Measurements from ENCODE around the gene CLCNKB.
"Not testable (repeated sequence)": the region's sequence is repeated elsewhere in the genome, so short reads cannot be mapped to it uniquely, and the experiment has no call there.

Gene CLCNKB

DNA sequence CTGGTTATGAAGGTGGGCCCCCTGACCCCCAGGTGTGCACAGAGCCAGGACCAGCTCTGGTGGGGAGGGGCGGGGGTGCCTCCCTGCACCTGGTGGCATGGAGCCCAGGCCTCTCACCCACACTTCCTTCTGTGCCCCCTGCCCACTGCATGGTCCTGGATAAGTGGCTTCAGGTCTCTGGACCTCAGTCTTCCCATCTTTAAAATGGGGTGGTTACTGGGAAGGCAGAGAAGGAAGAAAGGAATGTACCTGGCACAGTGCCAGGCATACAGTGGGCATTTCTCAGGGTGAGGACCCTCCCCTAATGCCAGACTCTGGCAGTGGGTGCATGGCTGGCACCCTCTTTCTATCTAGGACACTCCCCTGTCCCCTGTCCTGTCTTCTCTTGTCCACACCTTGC, 14.3 kb upstream of the CLCNKB start:
- DNase-seq (ENCODE audit: low read depth in 2 of 2, low spot score in 1 of 2) = no peak

DNA sequence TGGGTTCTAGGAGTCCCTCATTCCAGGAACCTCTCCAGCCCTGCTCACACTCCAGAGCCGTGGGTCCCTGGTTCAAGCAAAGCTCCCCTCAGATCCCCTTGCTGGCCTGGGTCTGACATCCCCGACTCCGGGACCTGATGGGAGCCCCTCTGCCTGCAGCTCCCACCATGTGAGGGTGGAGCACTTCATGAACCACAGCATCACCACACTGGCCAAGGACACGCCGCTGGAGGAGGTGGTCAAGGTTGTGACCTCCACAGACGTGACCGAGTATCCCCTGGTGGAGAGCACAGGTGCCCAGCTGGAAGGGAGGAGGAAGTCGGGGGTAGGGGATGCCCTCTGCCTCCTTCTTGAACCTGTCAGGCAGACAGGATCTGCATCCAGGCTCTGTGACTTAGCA, 12.0 kb upstream of the CLCNKB start:
- DNase-seq (ENCODE audit: low read depth in 2 of 2, low spot score in 1 of 2) = no peak

DNA sequence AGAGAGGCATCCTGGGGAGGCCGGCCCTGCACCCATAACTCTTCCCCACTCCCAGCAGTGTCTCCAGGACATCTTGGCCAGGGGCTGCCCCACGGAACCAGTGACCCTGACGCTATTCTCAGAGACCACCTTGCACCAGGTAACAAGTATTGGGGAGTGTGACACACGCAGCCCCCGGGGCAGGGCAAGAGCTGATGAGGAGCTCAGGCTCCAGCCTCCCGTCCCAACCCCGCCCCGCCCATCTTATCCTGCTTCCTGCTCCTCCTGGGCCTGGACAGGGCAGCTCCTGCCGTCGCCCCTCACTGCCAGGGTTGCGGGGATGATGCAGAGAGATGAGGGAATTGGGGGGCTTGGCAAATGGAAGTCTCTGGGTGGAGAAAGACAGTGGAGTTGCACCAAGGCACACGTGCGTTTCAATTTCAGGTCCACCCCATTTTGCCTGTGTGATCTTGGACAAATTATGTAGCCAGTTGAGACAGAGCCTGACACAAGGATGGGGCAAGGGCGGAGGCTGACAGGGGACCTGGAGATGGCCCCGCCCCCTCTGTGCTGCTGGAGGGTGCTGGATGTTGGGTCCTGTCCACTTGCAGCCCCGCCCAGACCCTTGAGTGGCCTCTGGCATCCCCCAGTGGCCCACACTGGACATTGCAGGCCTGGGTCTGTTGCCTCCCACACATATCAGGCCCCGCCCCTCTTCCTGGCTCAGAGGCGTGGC, 11.0 kb upstream of the CLCNKB start:
- no peak for DNase-seq (ENCODE audit: low read depth in 2 of 2, low spot score in 1 of 2)

DNA sequence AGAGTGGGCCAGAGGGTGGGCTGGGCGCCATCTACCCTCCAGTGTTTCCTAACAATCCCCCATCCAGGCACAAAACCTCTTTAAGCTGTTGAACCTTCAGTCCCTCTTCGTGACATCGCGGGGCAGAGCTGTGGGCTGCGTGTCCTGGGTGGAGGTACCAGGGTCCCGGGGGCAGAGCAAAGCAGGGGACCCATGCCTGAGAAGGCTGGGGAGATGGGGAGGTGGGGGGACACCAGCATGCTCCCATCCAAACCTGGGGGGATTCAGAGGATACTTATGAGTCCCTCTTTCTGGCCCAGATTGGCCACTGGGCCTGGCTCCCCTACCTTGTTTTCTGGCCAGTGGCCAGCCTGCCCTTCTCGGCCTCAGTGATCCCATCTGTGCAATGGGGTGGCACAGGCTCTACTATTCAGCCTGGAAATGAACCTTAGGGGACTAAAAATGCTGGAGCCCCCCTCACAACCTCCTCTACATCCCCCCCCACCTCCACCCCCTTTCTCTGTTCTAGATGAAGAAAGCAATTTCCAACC, 10.4 kb upstream of the CLCNKB start:
- DNase-seq (ENCODE audit: low read depth in 2 of 2, low spot score in 1 of 2) = not testable (repeated sequence)

DNA sequence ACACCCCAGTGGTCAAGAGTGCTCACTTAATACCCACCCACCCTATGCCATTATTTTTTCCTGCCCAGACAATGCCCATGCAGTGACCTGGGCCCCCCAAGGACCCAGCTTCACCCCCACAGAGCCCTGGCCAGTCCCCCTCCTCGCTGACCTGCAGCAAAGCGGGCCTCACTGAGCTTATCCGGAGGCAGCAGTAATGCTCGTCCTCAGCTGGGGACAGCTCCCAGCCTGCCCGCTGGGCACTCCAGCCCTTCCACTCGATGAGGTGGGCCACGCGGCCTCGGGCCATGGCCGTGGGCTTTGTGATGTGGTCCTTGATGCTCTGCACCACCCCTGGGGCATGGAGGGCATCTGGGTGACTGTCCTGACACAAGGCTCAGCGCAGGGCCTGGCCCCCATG, 7.1 kb upstream of the CLCNKB start:
- DNase-seq (ENCODE audit: low read depth in 2 of 2, low spot score in 1 of 2) = not testable (repeated sequence)

DNA sequence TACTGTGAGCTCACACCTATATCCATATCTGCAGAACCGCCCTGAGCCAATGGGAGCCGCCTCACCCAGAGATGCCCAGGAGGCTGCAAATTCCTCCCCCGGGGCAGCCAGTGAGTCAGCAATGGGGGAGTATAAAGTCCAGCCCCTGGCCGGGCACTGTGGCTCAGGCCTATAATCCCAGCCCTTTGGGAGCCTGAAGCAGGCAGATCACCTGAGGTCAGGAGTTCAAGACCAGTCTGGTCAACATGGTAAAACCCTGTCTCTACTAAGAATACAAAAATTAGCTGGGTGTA, 5.0 kb upstream of the CLCNKB start:
- DNase-seq (ENCODE audit: low read depth in 2 of 2, low spot score in 1 of 2) = no peak

DNA sequence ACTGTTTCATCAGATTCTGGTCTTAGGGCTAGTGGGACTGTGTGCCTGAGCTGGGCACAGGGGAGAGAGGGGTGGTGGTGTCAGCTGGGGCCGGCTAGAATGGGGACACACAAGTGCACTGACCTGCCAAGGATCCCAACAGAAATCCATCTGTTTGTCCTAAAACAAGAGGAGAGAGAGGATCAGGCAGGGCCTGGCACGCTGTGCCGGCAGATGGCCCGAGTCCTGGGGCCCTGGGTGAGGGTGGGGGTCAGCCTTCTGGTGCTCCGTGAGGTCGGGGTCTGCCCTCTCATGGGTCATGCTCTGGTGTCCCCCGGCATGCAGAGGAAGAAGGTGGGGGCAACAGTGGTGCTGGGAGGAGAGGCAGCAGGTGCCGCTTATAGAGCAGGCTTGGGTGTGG, 3.7 kb upstream of the CLCNKB start:
- not testable (repeated sequence) for DNase-seq (ENCODE audit: low read depth in 2 of 2, low spot score in 1 of 2)

DNA sequence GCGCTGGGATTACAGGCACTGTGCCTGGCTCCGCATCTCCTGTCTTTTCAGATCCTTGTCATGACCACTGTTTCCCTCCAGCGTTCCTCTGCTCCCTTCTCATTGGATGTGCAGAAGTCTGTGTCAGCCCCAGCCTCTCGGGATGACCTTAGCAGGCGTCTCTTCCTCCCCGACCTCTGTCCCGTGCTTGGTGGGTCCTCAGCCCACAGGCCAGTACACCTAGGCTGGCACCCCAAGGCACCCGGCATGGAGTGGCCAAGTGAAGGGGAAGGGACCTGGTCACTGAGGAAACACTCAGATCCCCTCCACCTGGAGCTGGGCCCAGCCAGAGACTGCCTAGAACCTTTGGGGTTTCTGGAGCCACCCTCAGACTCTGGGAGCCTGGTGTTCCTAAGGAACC, 2.4 kb upstream of the CLCNKB start:
- DNase-seq (ENCODE audit: low read depth in 2 of 2, low spot score in 1 of 2) = no peak

DNA sequence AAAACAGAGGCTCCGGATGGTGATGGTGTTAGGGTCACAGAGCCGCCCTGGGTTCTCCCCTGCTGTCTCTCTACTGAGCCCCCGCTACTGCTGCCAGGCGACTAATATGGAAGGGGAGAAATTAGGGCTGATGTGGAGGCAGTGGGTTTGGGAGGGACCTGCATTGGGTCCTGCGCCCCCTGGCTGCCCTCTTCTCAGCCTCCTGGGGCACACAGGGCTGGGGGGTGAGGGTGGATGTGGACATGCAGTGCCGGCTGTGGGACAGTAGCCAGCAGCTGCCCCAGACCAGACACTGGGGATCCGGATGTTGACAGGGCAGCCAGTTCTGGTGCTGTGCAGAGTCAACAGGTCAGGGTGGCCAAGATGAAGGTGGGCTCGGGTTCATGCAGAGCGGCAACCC, 1.5 kb upstream of the CLCNKB start:
- no peak for DNase-seq (ENCODE audit: low read depth in 2 of 2, low spot score in 1 of 2)

DNA sequence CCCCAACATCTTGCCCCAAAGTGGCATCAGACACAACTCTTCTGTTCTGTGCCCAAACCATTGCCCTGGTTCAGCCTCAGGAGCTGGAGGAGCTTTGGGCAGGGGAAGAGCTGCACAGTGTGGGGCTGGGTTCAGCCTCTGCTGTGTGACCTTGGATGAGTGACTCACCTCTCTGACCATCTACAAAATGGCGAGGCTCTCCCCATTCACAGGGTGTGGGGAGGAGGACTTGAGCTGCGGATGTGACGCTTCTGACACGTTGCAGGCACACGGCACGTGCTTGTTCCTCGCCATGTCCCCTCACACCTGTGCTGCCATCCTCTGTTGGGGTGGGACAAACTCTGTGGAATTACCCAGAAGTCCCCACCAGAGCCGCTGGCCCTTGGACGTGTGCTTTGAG, 928 bp upstream of the CLCNKB start:
- not testable (repeated sequence) for DNase-seq (ENCODE audit: low read depth in 2 of 2, low spot score in 1 of 2)

DNA sequence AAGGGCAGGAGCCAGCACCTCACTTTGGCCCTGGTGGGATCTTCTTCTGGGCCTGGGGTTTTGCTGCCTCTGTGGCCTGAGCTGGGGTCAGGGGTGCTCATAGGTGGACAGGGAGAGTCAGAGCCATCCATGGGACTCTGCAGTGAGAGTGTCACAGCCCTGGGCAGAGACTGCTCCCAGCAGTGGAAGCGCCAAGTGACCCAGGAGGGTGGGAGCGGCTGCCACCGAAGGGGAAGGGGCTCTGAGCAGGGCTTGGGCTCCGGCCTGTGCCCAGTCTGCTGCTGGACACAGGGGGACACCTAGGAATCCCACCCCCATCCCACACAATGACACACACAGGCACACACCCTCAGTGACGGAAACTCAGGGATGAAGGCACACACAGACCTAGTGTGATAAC, 368 bp downstream of the CLCNKB start:
- DNase-seq (ENCODE audit: low read depth in 2 of 2, low spot score in 1 of 2) = no peak

DNA sequence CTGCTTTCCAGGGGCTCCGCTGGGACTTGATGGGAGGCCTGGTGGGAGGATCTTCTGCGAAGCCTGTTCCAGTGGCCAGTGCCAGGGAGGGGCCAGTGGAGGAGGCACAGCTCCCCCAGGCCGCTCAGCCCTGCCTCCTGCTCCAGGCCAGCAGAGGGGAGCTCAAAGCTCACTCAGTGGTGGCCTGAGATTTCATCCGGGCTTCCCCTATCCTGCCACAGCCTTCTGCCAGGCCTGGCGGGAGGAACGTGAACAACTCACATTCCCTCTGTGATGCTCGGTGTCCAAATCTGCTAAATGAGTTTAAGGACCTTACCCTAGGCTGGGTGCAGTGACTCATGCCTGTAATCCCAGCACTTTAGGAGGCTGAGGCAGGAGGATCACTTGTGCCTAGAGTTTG, 3.3 kb downstream of the CLCNKB start:
- no peak for DNase-seq (ENCODE audit: low read depth in 2 of 2, low spot score in 1 of 2)

DNA sequence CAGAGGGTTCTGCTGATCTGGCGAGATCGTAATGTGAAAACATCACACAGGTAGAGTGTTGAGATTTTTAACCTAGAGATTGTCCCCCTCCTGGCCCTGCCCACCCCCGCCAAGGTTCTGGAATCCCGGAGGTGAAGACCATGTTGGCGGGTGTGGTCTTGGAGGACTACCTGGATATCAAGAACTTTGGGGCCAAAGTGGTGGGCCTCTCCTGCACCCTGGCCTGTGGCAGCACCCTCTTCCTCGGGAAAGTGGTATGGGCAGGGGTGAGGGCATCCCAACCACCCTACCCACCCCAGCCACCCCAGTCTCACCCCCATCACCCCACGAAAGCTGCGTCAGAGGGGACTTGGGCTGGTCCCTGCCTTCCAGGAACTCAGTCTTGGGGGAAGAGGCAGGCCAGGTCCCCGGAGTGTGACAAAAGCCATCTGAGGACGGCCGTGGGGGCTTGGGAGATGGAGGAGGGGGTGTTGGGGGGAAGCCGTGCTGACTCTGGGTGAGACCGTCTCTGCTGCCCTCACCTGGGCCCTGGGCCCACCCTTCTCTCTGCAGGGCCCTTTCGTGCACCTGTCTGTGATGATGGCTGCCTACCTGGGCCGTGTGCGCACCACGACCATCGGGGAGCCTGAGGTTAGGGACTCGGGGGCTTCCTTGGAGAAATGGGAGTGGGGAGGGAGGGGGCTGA, 4.4 kb downstream of the CLCNKB start:
- no peak for DNase-seq (ENCODE audit: low read depth in 2 of 2, low spot score in 1 of 2)

DNA sequence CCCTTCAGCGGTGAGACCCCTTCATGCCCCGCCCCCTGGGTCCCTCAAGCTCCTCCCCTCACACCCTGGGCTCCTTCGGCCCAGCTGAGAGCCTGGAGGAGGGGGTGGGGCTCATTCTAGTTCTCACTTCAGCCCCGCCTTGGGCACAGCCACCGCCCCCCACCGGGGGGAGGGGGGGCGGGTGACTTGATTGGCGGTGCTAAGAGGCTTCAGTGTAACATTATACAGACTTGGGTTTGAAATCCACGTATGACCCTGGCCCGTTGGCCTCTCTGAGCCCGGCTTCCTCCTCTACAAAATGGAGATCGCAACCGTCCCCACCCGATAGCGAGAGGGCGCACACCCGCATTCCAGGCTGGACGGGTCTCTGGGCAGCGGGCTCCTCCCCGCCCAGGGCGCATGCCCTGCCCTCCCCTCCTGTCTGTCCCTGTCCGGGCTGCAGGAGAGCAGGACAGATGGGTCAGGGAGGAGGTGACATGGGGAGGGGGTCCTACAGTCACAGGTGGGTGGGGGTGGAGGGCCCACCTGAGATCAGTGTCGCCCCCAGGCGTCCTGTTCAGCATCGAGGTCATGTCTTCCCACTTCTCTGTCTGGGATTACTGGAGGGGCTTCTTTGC, 5.1 kb downstream of the CLCNKB start:
- DNase-seq (ENCODE audit: low read depth in 2 of 2, low spot score in 1 of 2) = peak in 1 of 2 donors; percentile 17

DNA sequence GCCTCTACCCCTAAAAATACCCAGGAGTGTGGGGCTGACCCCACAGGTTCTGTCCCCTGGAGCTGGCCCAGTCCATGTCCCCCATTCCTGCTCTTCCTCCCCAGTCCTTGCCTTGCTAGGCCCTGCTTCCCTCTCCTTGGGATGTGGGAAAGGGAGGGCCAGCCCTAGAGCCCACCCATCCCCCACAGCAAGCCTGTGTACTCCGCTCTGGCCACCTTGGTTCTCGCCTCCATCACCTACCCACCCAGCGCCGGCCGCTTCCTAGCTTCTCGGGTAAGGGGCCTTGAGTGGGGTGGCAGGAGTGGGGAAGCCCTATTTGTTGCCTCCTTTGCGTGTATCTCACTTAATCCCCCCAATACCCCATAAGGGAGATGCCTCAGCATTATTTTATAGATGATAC, 6.7 kb downstream of the CLCNKB start:
- no peak for DNase-seq (ENCODE audit: low read depth in 2 of 2, low spot score in 1 of 2)

DNA sequence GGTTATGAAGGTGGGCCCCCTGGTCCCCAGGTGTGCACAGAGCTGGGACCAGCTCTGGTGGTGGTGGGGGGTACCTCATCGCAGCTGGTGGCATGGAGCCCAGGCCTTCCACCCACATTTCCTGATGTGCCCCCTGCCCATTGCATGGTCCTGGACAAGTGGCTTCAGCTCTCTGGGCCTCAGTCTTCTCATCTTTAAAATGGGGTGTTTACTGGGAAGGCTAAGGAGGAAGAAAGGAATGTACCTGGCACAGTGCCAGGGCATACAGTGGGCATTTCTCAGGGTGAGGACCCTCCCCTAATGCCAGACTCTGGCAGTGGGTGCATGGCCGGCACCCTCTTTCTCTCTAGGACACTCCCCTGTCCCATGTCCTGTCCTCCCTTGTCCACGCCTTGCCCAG, 7.5 kb downstream of the CLCNKB start:
- DNase-seq (ENCODE audit: low read depth in 2 of 2, low spot score in 1 of 2) = no peak

DNA sequence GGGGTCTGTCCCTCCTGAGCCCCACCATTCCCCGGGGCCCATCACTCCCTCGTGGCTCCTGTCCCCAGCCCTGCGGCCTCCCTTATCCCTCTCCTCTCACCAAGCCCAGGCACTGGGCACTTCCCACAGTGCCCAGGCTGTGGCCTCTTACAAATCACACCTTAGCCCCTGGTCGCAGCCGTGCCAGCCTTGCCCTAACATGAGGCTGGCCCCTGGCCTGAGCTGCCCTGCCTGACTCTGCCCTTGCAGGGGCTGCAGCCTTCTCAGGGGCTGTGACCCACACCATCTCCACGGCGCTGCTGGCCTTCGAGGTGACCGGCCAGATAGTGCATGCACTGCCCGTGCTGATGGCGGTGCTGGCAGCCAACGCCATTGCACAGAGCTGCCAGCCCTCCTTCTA, 8.4 kb downstream of the CLCNKB start:
- not testable (repeated sequence) for DNase-seq (ENCODE audit: low read depth in 2 of 2, low spot score in 1 of 2)

DNA sequence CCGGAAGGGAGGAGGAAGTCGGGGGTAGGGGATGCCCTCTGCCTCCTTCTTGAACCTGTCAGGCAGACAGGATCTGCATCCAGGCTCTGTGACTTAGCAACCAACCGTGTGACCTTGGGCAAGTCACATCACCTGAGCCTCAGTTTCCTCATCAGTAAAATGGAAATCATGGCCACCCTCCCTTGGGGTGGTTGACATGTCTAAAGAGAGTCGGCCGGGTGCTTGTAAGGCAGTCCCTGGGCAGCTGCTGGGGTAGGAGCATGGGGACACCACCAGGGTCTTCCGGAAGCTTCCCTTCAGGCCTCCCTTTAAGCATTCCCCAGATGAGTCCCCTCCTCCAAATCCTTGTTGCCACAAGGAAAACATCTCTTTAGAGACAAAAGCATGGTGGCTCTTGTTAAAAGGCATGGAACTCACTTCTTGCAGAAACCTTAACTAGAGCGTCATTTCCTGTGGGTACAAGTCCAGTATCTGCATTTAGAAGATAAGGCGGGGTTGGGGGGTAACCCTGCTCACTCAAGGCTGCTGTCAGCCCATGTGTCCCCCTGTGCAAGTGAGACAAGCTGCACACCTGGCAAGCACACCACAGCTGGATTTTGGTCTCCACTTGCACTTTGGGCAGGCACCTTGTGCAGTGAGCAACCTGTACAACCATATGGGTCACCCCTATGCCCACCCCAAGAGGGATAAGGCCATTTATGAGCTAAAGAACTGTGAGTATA, 10.4 kb downstream of the CLCNKB start:
- no peak for DNase-seq (ENCODE audit: low read depth in 2 of 2, low spot score in 1 of 2)

DNA sequence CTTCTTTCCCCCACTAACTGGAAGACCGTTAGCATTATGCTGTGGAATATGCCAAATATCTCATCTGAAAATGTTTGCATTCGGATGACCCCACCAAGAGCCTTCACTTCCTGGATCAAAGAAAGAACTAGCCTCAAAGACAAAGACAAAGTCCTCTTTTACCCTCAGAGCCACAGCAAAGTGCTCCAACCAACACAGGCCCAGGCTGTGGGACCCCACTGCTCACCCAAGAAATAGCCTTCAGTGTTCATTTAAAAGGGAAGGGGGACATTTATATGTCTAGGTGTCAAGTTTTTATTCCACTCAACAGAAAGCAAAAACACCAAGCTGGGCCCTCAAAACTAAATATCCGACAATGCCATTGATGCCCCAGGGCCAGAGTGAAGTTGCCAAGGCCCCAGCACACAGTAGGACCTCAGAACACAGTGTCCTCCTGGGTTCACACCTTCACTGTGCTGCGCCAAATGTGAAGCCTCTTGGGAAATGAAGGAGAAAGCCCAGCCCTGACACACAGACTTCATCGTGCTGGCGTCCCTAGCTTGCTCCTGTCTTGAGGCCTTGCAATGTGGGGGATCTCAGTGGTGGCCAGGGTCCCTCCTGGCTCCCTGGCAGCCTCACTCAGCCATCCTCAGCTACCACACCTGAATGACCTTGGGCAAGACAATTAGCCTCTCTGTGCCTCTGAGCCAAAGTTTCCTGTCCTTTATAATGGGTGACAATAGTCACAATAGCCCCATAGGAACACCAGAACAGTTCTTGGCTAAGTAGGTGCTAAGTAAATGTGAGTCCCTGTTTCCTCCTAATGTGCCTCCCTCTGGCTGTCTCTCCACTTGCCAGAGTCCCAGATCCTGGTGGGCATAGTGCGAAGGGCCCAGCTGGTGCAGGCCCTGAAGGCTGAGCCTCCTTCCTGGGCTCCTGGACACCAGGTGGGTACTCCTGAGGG, 11.3 kb downstream of the CLCNKB start:
- DNase-seq (ENCODE audit: low read depth in 2 of 2, low spot score in 1 of 2) = no peak

DNA sequence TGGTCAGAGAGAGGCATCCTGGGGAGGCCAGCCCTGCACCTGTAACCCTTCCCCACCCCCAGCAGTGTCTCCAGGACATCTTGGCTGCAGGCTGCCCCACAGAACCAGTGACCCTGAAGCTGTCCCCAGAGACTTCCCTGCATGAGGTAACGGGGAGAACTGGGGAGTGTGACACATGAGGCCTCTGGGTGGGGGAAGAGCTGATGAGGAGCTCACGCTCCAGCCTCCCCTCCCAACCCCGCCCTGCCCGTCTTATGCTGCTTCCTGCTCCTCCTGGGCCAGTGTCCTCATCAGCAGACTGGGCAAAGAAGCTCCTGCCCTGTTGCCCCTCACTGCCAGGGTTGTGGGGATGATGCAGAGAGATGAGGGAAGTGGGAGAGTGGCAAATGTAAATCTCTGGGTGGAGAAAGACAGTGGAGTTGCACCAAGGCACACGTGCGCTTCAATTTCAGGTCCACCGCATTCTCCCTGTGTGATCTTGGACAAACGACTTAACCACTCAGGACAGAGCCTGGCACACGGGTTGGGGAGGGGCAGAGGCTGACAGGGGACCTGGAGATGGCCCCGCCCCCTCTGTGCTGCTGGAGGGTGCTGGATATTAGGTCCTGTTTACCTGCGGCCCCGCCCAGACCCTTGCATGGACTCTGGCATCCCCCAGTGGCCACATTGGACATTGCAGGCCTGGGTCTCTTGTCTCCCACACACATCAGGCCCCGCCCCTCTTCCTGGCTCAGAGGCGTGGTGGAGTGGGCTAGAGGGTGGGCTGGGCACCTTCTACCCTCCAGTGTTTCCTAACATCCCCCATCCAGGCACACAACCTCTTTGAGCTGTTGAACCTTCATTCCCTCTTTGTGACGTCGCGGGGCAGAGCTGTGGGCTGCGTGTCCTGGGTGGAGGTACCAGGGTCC, 12.3 kb downstream of the CLCNKB start:
- peak; percentile 69 to 81 for DNase-seq (ENCODE audit: low read depth in 2 of 2, low spot score in 1 of 2)

Measured in stimulated activated CD8-positive, alpha-beta memory T cell treated with anti-CD3 and anti-CD28 coated beads, Interleukin-4, amount 100 ng/mL, for 4 hours (primary cell).